CD4-positive, alpha-beta T cell (primary cell): ENCODE results near the gene RRAS. TPM values are rescaled to one million over a fixed set of nuclear protein-coding genes. Genes with fewer than 3 reads are reported as not detected.

ENCODE experiments used
- ATAC-seq: fragments of 200-7000 bp; cut with Tn5 transposase; one replicate; pipeline ENCODE4 v1.10.0; 2022; ENCODE audit warnings: mild to moderate bottlenecking; ENCODE audit not compliant: poor library complexity
- CTCF ChIA-PET: fragments of 350-600 bp; sonication (Branson Sonifier 250); formaldehyde crosslinking; loops from one replicate; lab custom pipeline; 2021; ENCODE audit warnings: antibody characterized with exemption, inconsistent platforms; lab: Charles Lee
- POLR2A ChIA-PET: fragments of 350-600 bp; sonication (Branson Sonifier 250); formaldehyde crosslinking; loops from one replicate; lab custom pipeline; 2021; ENCODE audit warnings: antibody characterized with exemption, inconsistent platforms; lab: Charles Lee
- DNase-seq, 14 experiments: peaks; one replicate each; pipeline ENCODE4 v3.0.0-alpha.2; 2013 to 2020; ENCODE audit warnings: mixed read lengths in 2 of 14
- H3K27ac ChIP-seq, 2 donors: one replicate each; pipeline versions ENCODE4 v1.5.1 to v1.7.0; 2013; ENCODE audit warnings: low read length in 2 of 2, low read depth in 1 of 2, mild to moderate bottlenecking in 1 of 2
- H3K27me3 ChIP-seq, 2 experiments: 1 replicate in 1 of 2; 2 replicates in 1 of 2; pipeline versions ENCODE4 v1.6.1 to v1.7.0; 2013; ENCODE audit warnings: low read length in 2 of 2, control low read depth in 1 of 2, mild to moderate bottlenecking in 1 of 2, moderate library complexity in 1 of 2; ENCODE audit not compliant: insufficient read depth in 2 of 2, control insufficient read depth in 1 of 2
- H3K36me3 ChIP-seq: one replicate; pipeline ENCODE4 v1.6.1; 2013; ENCODE audit warnings: low read length, control low read depth; ENCODE audit not compliant: insufficient read depth
- H3K4me1 ChIP-seq: one replicate; pipeline ENCODE4 v1.6.1; 2013; ENCODE audit warnings: low read length, control low read depth; ENCODE audit not compliant: insufficient read depth
- H3K4me3 ChIP-seq: one replicate; pipeline ENCODE4 v1.5.1; 2013; ENCODE audit warnings: mild to moderate bottlenecking, low read length, moderate library complexity
- H3K9me3 ChIP-seq, 2 experiments: 1 replicate in 1 of 2; 2 replicates in 1 of 2; pipeline versions ENCODE4 v1.6.1 to v1.7.0; 2013; ENCODE audit warnings: low read length in 2 of 2, mild to moderate bottlenecking in 2 of 2, control low read depth in 1 of 2, moderate library complexity in 1 of 2; ENCODE audit not compliant: control insufficient read depth in 1 of 2, insufficient read depth in 1 of 2
- H3K27ac Mint-ChIP-seq: one replicate; pipeline ENCODE4 v1.8.0; 2020; ENCODE audit warnings: mixed read lengths
- H3K27me3 Mint-ChIP-seq: one replicate; pipeline ENCODE4 v1.8.0; 2021; ENCODE audit warnings: mixed read lengths
- H3K36me3 Mint-ChIP-seq: one replicate; pipeline ENCODE4 v1.8.0; 2021; ENCODE audit warnings: low read depth, mixed read lengths
- H3K4me1 Mint-ChIP-seq: one replicate; pipeline ENCODE4 v1.8.0; 2021; ENCODE audit warnings: low read depth, mixed read lengths
- H3K4me3 Mint-ChIP-seq: one replicate; pipeline ENCODE4 v1.8.0; 2020; ENCODE audit warnings: mild to moderate bottlenecking, mixed read lengths
- H3K9me3 Mint-ChIP-seq: one replicate; pipeline ENCODE4 v1.8.0; 2020; ENCODE audit warnings: mixed read lengths
- intact Hi-C, 2 experiments: fragments of 100-400 bp; cut with DNase I in 1 of 2; cut with micrococcal nuclease in 1 of 2; formaldehyde crosslinking; loops; one replicate each; pipeline versions ENCODE4 v1.15.1 to v1.9.0; 2023 to 2025; cut with DNase I, micrococcal nuclease
- microRNA-seq: library from miRNA; unstranded; fragments of <30 nt; microRNA quantifications from one replicate; pipeline ENCODE4 v1.2.0, GENCODE V29; 2021; ENCODE audit warnings: borderline microRNAs expressed, borderline replicate concordance
- total RNA-seq, 174 experiments: library from RNA in 2 of 174; stranded (reverse) in 2 of 174; gene quantifications; one replicate each; pipeline ENCODE4 v1.2.3 and lab custom pipeline; 2021 to 2026
- TF ChIP-seq, protein P1 (sequence below): fragments of 200-600 bp; IDR thresholded peaks from one replicate; pipeline ENCODE4 v1.8.0; 2022; ENCODE audit warnings: antibody characterized with exemption, mild to moderate bottlenecking

The RRAS gene
- total RNA-seq, 2 experiments from 2014 or later: 4.2 to 4.7 TPM

DNA sequence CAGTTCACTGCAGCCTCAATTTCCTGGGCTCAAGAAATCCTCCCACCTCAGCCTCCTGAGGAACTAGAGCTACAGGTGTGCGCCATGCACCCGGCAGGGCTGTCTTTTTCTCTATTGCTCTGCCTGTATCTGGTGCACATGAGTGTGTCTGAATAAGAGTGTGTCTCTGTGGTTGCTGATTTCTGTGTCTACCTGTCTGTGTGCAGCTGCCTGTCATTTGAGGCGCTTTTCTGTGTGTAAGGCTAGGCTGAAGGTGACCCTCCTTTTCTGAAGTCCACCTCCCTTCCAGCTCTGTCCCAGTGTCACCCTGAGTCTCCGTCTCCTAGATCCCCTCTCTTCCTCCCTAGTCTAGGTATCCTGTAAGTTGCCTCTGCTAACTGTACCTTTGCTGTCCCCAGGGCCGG lies 50.4 kb downstream of the RRAS start:
- Histone ChIP-seq H3K4me1 (peaks cover 49% of the 10 kb centered on the region), H3K36me3 (peaks cover 10% of the 10 kb centered on the region), H3K4me3 (no peak overlapping the region), H3K27me3 (no peaks in the 10 kb centered on the region), H3K27ac (peak overlapping the region; percentile 53 to 60), H3K9me3 (no peaks in the 10 kb centered on the region)
- Mint-ChIP-seq H3K27me3 (no peaks in the 10 kb centered on the region), H3K9me3 (no peaks in the 10 kb centered on the region), H3K27ac (peak overlapping the region; percentile 82), H3K4me3 (peak overlapping the region; percentile 62), H3K4me1 (peaks cover 41% of the 10 kb centered on the region), H3K36me3 (peaks cover 39% of the 10 kb centered on the region)
- POLR2A ChIA-PET: interaction anchor here (0.6 to 6.2 kb wide), 25 partner anchors 9 to 474 kb away, joined by 3 to 86 read pairs (median 4); partner anchors contain the start of genes AKT1S1, AP2A1, BCL2L12 and FUZ
- TF ChIP-seq, protein P1, sequence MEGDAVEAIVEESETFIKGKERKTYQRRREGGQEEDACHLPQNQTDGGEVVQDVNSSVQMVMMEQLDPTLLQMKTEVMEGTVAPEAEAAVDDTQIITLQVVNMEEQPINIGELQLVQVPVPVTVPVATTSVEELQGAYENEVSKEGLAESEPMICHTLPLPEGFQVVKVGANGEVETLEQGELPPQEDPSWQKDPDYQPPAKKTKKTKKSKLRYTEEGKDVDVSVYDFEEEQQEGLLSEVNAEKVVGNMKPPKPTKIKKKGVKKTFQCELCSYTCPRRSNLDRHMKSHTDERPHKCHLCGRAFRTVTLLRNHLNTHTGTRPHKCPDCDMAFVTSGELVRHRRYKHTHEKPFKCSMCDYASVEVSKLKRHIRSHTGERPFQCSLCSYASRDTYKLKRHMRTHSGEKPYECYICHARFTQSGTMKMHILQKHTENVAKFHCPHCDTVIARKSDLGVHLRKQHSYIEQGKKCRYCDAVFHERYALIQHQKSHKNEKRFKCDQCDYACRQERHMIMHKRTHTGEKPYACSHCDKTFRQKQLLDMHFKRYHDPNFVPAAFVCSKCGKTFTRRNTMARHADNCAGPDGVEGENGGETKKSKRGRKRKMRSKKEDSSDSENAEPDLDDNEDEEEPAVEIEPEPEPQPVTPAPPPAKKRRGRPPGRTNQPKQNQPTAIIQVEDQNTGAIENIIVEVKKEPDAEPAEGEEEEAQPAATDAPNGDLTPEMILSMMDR: no peak
- intact Hi-C loops: loop anchor here in 1 of 2 experiments (10.0 kb wide), 1 partner anchor 365 kb away; no protein-coding TSS in a partner anchor
- no peak for ATAC-seq
- DNase-seq: peak in 2 of 14 experiments; percentile 63 to 70
- CTCF ChIA-PET: interaction anchor here (0.7 to 1.7 kb wide), 3 partner anchors 19 to 91 kb away, joined by 3 to 5 read pairs (median 4); no protein-coding TSS in a partner anchor

- no peak overlapping the region for H3K4me3 ChIP-seq
- peak in 6 of 14 experiments; percentile 25 to 82 (median 50) for DNase-seq
- H3K4me3 Mint-ChIP-seq: peak overlapping the region; percentile 26
- H3K4me1 ChIP-seq: peaks cover 40% of the 10 kb centered on the region
- ATAC-seq: peak; percentile 27
- H3K9me3 Mint-ChIP-seq: no peaks in the 10 kb centered on the region
- intact Hi-C loops: loop anchor here in 1 of 2 experiments (10.0 kb wide), 1 partner anchor 364 kb away; no protein-coding TSS in a partner anchor
- H3K27me3 Mint-ChIP-seq: no peaks in the 10 kb centered on the region
- H3K27ac ChIP-seq: no peak overlapping the region
- no peaks in the 10 kb centered on the region for H3K27me3 ChIP-seq
- H3K36me3 Mint-ChIP-seq: peaks cover 30% of the 10 kb centered on the region
- H3K27ac Mint-ChIP-seq: peak overlapping the region; percentile 82
- H3K36me3 ChIP-seq: no peaks in the 10 kb centered on the region
- ChIA-PET POLR2A (interaction anchor here (0.7 to 6.2 kb wide), 4 partner anchors 8 to 88 kb away, joined by 3 to 86 read pairs (median 26); partner anchors contain the start of genes NOSIP, PRMT1, PRRG2 and SCAF1), CTCF (interaction anchor here (0.7 kb wide), 1 partner anchor 56 kb away, joined by 3 read pairs; no protein-coding TSS in a partner anchor)
- peaks cover 31% of the 10 kb centered on the region for H3K4me1 Mint-ChIP-seq
- no peaks in the 10 kb centered on the region for H3K9me3 ChIP-seq
- TF ChIP-seq, protein P1: no peak
Observed at GRCh38 chr19:49588365-49589122, 51.4 kb downstream of the RRAS start.

- intact Hi-C loops: loop anchor here in 1 of 2 experiments (10.0 kb wide), 1 partner anchor 362 kb away; no protein-coding TSS in a partner anchor
- POLR2A ChIA-PET: no interaction called here
- Histone ChIP-seq H3K4me1 (peaks cover 27% of the 10 kb centered on the region), H3K27ac (no peak overlapping the region), H3K27me3 (no peaks in the 10 kb centered on the region), H3K4me3 (no peak overlapping the region), H3K36me3 (no peaks in the 10 kb centered on the region), H3K9me3 (no peaks in the 10 kb centered on the region)
- Mint-ChIP-seq H3K4me3 (no peak overlapping the region), H3K4me1 (peaks cover 18% of the 10 kb centered on the region), H3K27me3 (no peaks in the 10 kb centered on the region), H3K27ac (no peak overlapping the region), H3K36me3 (peaks cover 17% of the 10 kb centered on the region), H3K9me3 (no peaks in the 10 kb centered on the region)
- ATAC-seq: no peak
- DNase-seq: no peak
- CTCF ChIA-PET: no interaction called here
- TF ChIP-seq, protein P1: no peak
Observed at GRCh38 chr19:49587227-49587626, 52.7 kb downstream of the RRAS start.

Small RNA genes within 50 kb of the gene (microRNA-seq; reads per million reads assigned to microRNA genes)
- not detected for gene MIR5088

Other genes with a start within 250 kb of the RRAS start
- not detected for gene PTH2, start 216.7 kb downstream of the RRAS start, total RNA-seq
- not detected for gene GFY, start 214.8 kb downstream of the RRAS start, total RNA-seq
- not detected for gene SLC17A7, start 198.6 kb downstream of the RRAS start, total RNA-seq
- gene PIH1D1, start 188.3 kb downstream of the RRAS start, total RNA-seq: 100 to 1,000 TPM; 145 to 151 TPM
- 10 to 100 TPM; 25.1 to 25.8 TPM for gene ALDH16A1, start 186.9 kb downstream of the RRAS start, total RNA-seq
- gene FLT3LG, start 165.9 kb downstream of the RRAS start, total RNA-seq: 100 to 1,000 TPM; 311 to 325 TPM
- 1,000 to 10,000 TPM; 5,328 to 5,481 TPM for gene RPL13A, start 152.5 kb downstream of the RRAS start, total RNA-seq
- 1,000 to 10,000 TPM; 2,912 to 3,041 TPM for gene RPS11, start 143.7 kb downstream of the RRAS start, total RNA-seq
- 10 to 100 TPM; 50.2 to 52.5 TPM for gene FCGRT, start 127.5 kb downstream of the RRAS start, total RNA-seq
- 1 to 10 TPM; 4.8 to 7.8 TPM for gene RCN3, start 112.1 kb downstream of the RRAS start, total RNA-seq
- 100 to 1,000 TPM; 202 to 203 TPM for gene NOSIP, start 59.6 kb downstream of the RRAS start, total RNA-seq
- gene PRRG2, start 58.8 kb downstream of the RRAS start, total RNA-seq: under 1 TPM; 0.49 to 0.78 TPM
- 10 to 100 TPM; 41.7 to 42.2 TPM for gene PRR12, start 49.0 kb downstream of the RRAS start, total RNA-seq
- 10 to 100 TPM; 30.6 to 34.8 TPM for gene SCAF1, start 2.1 kb upstream of the RRAS start, total RNA-seq
- gene IRF3, start 25.7 kb upstream of the RRAS start, total RNA-seq: 100 to 1,000 TPM; 109 to 119 TPM
- 10 to 100 TPM in 1 of 2 experiments, 1 to 10 TPM in 1; 9.9 to 11.3 TPM for gene BCL2L12, start 25.8 kb upstream of the RRAS start, total RNA-seq
- 10 to 100 TPM; 41.5 to 46.4 TPM for gene PRMT1, start 37.1 kb upstream of the RRAS start, total RNA-seq
- gene ADM5, start 49.5 kb upstream of the RRAS start, total RNA-seq: 1 to 10 TPM; 2.1 to 2.5 TPM
- gene CPT1C, start 51.0 kb upstream of the RRAS start, total RNA-seq: under 1 TPM; 0.47 to 0.59 TPM
- gene TSKS, start 123.2 kb upstream of the RRAS start, total RNA-seq: 1 to 10 TPM; 2.1 to 2.9 TPM
- 10 to 100 TPM; 28.2 to 28.9 TPM for gene AP2A1, start 126.9 kb upstream of the RRAS start, total RNA-seq
- 10 to 100 TPM; 14.9 to 15.2 TPM for gene FUZ, start 173.1 kb upstream of the RRAS start, total RNA-seq
- 10 to 100 TPM; 67.2 to 67.8 TPM for gene MED25, start 178.1 kb upstream of the RRAS start, total RNA-seq
- 100 to 1,000 TPM; 127 to 134 TPM for gene PTOV1, start 211.0 kb upstream of the RRAS start, total RNA-seq
- gene PNKP, start 227.4 kb upstream of the RRAS start, total RNA-seq: 10 to 100 TPM; 96.1 to 98.1 TPM
- 10 to 100 TPM; 15.1 to 15.8 TPM for gene AKT1S1, start 237.2 kb upstream of the RRAS start, total RNA-seq
- 10 to 100 TPM; 35.5 to 35.8 TPM for gene TBC1D17, start 237.6 kb upstream of the RRAS start, total RNA-seq